ENCODE results near the gene TCF7L2. TPM values are rescaled to one million over a fixed set of nuclear protein-coding genes. Genes with fewer than 3 reads are reported as not detected.

TCF7L2 gene
- total RNA-seq, 1 donor from 2014 or later: 76.4 TPM

DNA sequence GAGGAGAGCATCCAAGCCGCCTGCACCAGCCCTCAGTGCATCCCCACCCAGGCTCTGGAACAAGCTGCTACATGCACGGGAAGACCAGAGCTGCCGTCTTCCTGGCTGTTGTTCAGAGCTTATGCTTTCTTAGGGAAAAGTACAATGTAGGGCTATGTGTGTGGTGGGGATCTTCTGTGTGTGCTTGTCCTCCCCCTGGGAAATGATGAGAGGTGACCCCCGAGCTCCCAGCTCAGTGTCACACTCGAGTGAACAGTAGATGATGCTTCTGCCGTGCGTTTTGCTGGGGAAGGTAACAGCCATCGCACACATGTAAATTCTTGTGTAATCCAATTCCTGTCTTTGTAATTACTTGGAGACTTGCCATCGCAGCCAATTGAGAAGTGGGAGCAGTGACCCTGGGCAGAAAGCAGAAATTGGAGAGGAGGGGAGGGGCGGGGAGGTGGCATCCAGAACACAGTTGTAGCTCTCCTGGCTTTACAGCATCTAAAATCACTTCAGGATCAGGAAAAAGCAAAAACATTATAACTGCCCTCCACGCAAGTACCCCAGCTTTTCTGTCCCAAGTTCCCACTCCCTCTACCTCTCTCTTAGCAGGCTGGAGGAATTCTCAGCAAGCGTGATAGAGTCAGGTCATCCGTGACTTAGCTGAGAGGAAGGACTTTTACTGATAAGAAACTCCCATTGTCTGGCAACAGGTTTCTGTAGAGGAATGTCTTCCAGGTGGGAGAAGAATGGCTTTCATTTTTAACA is 149.6 kb downstream of the TCF7L2 start:
- TF ChIP-seq, protein P1, sequence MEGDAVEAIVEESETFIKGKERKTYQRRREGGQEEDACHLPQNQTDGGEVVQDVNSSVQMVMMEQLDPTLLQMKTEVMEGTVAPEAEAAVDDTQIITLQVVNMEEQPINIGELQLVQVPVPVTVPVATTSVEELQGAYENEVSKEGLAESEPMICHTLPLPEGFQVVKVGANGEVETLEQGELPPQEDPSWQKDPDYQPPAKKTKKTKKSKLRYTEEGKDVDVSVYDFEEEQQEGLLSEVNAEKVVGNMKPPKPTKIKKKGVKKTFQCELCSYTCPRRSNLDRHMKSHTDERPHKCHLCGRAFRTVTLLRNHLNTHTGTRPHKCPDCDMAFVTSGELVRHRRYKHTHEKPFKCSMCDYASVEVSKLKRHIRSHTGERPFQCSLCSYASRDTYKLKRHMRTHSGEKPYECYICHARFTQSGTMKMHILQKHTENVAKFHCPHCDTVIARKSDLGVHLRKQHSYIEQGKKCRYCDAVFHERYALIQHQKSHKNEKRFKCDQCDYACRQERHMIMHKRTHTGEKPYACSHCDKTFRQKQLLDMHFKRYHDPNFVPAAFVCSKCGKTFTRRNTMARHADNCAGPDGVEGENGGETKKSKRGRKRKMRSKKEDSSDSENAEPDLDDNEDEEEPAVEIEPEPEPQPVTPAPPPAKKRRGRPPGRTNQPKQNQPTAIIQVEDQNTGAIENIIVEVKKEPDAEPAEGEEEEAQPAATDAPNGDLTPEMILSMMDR (IDR thresholded peaks at IDR 0.05; ENCODE audit: unreplicated experiment): no peak
- Mint-ChIP-seq H3K4me1 (peaks cover 40% of the 10 kb centered on the region), H3K27ac (peak overlapping the region; percentile 88)

DNA sequence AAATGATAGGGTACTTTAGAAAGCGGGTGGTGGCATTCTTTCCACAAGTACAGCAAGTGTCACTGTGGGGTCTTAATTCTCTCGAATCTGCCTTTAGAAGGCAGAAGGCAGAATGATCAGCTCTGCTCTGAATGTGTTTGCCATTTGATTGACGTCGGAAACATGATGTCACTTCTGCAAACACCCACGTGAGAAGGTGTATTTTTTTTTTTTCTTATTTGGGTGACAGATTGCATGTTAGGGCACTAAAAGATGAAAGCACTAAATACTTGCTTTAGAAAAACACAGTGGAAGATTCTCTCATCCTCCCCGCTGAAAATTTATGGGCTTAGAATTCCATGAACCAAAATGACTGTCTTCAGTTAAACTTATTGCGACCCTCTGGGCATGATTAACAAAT is 150.2 kb downstream of the TCF7L2 start:
- H3K4me1 Mint-ChIP-seq: peaks cover 47% of the 10 kb centered on the region
- H3K27ac Mint-ChIP-seq: peak overlapping the region; percentile 88

More for the DNA sequence above, 149.6 kb downstream of the TCF7L2 start:
- Mint-ChIP-seq H3K27me3 (ENCODE audit: low read depth) (no peaks in the 10 kb centered on the region), H3K4me3 (no peak overlapping the region), H3K9me3 (peaks cover 4% of the 10 kb centered on the region), H3K36me3 (peaks cover 17% of the 10 kb centered on the region)
- DNase-seq (ENCODE audit: low spot score in 2 of 2, unreplicated experiment in 2 of 2): no peak

DNA sequence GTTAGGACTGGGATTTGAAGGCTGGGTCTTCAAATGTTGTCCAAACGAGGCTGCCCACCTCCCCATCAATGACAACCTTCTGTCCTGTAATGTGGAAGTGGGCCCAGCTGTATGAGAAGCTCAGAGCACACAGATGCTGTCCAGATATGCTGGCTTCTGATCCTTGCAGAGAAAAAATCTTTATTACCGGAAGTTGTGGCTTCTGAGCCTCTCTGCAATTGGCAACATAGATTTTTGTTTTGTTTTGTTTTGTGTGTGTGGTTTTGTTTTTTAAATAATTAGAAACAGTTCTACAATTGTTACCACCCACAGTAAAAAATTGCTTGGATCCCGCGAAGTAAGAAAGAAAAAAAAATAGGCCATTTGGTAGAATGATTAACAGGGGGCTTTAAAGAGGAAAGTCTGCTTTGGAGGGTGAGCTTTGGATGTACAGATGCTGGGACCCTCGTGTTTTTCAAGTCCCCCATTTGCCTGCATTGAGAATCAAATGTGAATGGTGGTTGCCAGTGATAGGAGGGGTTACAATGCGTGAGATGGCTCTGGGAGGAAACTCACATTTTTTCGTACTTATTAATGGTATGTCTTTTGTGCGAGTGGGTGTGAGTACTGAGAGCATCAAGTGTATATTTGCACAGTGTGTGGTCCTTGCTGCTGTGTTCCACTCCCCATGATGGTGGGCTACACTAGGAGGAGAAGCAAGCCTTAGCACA is 153.2 kb downstream of the TCF7L2 start:
- no peak for DNase-seq (ENCODE audit: low spot score in 2 of 2, unreplicated experiment in 2 of 2)
- TF ChIP-seq, protein P1 (IDR thresholded peaks at IDR 0.05; ENCODE audit: unreplicated experiment): no peak
- Mint-ChIP-seq H3K27me3 (ENCODE audit: low read depth) (no peaks in the 10 kb centered on the region), H3K27ac (peak overlapping the region; percentile 59), H3K4me3 (no peak overlapping the region), H3K36me3 (peaks cover 12% of the 10 kb centered on the region), H3K4me1 (peaks cover 55% of the 10 kb centered on the region), H3K9me3 (peaks cover 4% of the 10 kb centered on the region)

More for the DNA sequence above, 150.2 kb downstream of the TCF7L2 start:
- no peak for DNase-seq (ENCODE audit: low spot score in 2 of 2, unreplicated experiment in 2 of 2)
- Mint-ChIP-seq H3K4me3 (no peak overlapping the region), H3K27me3 (ENCODE audit: low read depth) (no peaks in the 10 kb centered on the region), H3K36me3 (peaks cover 15% of the 10 kb centered on the region), H3K9me3 (peaks cover 4% of the 10 kb centered on the region)
- TF ChIP-seq, protein P1 (IDR thresholded peaks at IDR 0.05; ENCODE audit: unreplicated experiment): no peak

DNA sequence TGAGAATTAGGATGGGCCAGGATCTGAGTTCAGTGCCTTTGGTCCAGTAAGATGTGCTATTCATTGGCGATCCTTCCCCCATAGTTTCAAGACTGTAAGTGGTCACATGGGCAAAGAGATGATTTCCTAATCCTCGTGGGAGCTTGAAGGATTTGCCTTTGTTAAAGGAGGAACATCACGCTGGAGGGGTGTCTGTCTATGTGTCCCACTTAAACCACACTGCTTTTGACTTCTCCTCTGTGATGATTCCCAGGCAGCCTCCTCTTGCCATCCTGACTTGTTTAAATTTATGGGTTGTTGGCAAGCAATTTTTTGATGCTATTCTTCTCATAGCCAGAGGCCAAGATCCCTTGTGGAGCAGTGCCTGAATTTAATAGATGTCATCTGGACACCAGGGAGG is 154.0 kb downstream of the TCF7L2 start:
- H3K9me3 Mint-ChIP-seq: peaks cover 4% of the 10 kb centered on the region
- peaks cover 9% of the 10 kb centered on the region for H3K36me3 Mint-ChIP-seq
- TF ChIP-seq, protein P1 (IDR thresholded peaks at IDR 0.05; ENCODE audit: unreplicated experiment): no peak
- H3K27me3 Mint-ChIP-seq (ENCODE audit: low read depth): no peaks in the 10 kb centered on the region
- DNase-seq (ENCODE audit: low spot score in 2 of 2, unreplicated experiment in 2 of 2): no peak
- H3K4me1 Mint-ChIP-seq: peaks cover 50% of the 10 kb centered on the region
- H3K27ac Mint-ChIP-seq: no peak overlapping the region
- H3K4me3 Mint-ChIP-seq: no peak overlapping the region

DNA sequence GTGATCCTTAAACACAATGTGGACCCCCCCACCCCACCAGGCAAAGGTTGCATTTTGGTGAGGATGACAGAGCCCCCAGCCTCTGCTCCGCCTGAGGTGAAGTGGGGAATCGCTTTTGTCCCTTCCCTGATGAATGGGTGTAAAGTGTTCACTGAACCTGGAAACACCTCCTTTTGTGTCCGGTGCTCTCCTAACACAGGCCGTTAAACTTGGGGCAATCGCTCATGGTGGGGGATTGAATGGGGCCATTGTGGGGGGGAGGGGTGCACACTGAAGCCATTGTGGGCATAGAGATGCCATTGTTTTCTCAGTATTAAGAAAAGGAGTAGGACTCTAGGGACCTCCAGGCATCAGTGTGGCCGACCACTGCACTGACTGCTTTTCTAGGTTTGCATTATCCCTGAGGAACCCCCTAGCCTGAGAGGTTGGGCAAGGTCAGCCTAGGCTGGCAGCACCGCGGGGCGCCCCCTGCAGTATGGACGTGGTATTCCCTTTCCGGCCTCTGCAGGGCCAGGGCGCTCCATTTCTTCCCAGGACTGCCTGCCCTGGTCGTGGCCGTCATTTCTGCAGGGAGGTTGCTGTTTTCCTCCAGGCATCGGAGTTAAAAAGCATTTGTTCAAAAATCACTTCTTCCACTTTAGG is 158.3 kb downstream of the TCF7L2 start:
- peaks cover 5% of the 10 kb centered on the region for H3K36me3 Mint-ChIP-seq
- no peak overlapping the region for H3K4me3 Mint-ChIP-seq
- DNase-seq (ENCODE audit: low spot score in 2 of 2, unreplicated experiment in 2 of 2): no peak
- H3K27ac Mint-ChIP-seq: no peak overlapping the region
- TF ChIP-seq, protein P1 (IDR thresholded peaks at IDR 0.05; ENCODE audit: unreplicated experiment): peak; percentile 42
- H3K9me3 Mint-ChIP-seq: no peaks in the 10 kb centered on the region
- peaks cover 36% of the 10 kb centered on the region for H3K4me1 Mint-ChIP-seq
- H3K27me3 Mint-ChIP-seq (ENCODE audit: low read depth): no peaks in the 10 kb centered on the region

Data from mesothelial cell of epicardium (in vitro differentiated cells).